Keratinocyte (primary cell): ENCODE data around the gene MMP28. TPM values are rescaled to one million over a fixed set of nuclear protein-coding genes. Genes with fewer than 3 reads are reported as not detected.

Experiments used
- DNase-seq: peaks from one replicate; pipeline ENCODE4 v3.0.0-alpha.2; 2011; ENCODE audit warnings: low read depth, missing footprints, low spot score
- FAIRE-seq: peaks from 2 replicates; lab custom pipeline; 2011; peaks lifted over from hg19 to GRCh38; lab: Jason Lieb, UNC
- H2AFZ ChIP-seq: 2 replicates; pipeline ENCODE4 v1.6.0; 2012; ENCODE audit warnings: low read length, control low read depth, inconsistent platforms; ENCODE audit not compliant: control insufficient read depth
- H3K27ac ChIP-seq: 2 replicates; pipeline ENCODE4 v1.5.1; 2011; ENCODE audit warnings: low read length; ENCODE audit not compliant: control insufficient read depth, insufficient read depth
- H3K27me3 ChIP-seq: 3 replicates; pipeline ENCODE4 v1.6.0; 2011; ENCODE audit warnings: low read length; ENCODE audit not compliant: control insufficient read depth, insufficient read depth; ENCODE audit errors: extremely low read depth
- H3K36me3 ChIP-seq, 2 experiments: 2 replicates in 1 of 2; 3 replicates in 1 of 2; pipeline ENCODE4 v1.5.1; 2011; ENCODE audit warnings: low read length in 2 of 2, mild to moderate bottlenecking in 1 of 2; ENCODE audit not compliant: control insufficient read depth in 2 of 2, insufficient read depth in 2 of 2; ENCODE audit errors: extremely low read depth in 1 of 2
- H3K4me1 ChIP-seq: 3 replicates; pipeline ENCODE4 v1.5.1; 2011; ENCODE audit warnings: low read length; ENCODE audit not compliant: control insufficient read depth, insufficient read depth; ENCODE audit errors: extremely low read depth
- H3K4me2 ChIP-seq: 3 replicates; pipeline ENCODE4 v1.6.0; 2011; ENCODE audit warnings: low read depth, low read length; ENCODE audit not compliant: control insufficient read depth, insufficient read depth; ENCODE audit errors: extremely low read depth
- H3K4me3 ChIP-seq, 3 experiments: fragments of 200-600 bp in 1 of 3; sonication (generic) in 1 of 3; 2 replicates in 2 of 3; 3 replicates in 1 of 3; pipeline ENCODE4 v1.5.1; 2011 to 2016; ENCODE audit warnings: low read length in 3 of 3, mild to moderate bottlenecking in 3 of 3, control low read depth in 2 of 3, inconsistent platforms in 1 of 3, low read depth in 1 of 3, mixed read lengths in 1 of 3, mixed run types in 1 of 3, moderate library complexity in 1 of 3; ENCODE audit not compliant: control insufficient read depth in 2 of 3, insufficient read depth in 2 of 3; ENCODE audit errors: extremely low read depth in 1 of 3
- H3K79me2 ChIP-seq: 2 replicates; pipeline ENCODE4 v1.6.0; 2012; ENCODE audit warnings: low read length; ENCODE audit not compliant: control insufficient read depth, insufficient read depth
- H3K9ac ChIP-seq: 3 replicates; pipeline ENCODE4 v1.6.0; 2011; ENCODE audit warnings: low read length; ENCODE audit not compliant: control insufficient read depth, insufficient read depth; ENCODE audit errors: extremely low read depth
- H3K9me1 ChIP-seq: 3 replicates; pipeline ENCODE4 v1.6.0; 2011; ENCODE audit warnings: low read length; ENCODE audit not compliant: control insufficient read depth, insufficient read depth; ENCODE audit errors: extremely low read depth
- H3K9me3 ChIP-seq: 2 replicates; pipeline ENCODE4 v1.5.1; 2012; ENCODE audit warnings: low read depth, low read length; ENCODE audit not compliant: control insufficient read depth
- H4K20me1 ChIP-seq: 3 replicates; pipeline ENCODE4 v1.6.0; 2011; ENCODE audit warnings: low read length; ENCODE audit not compliant: control insufficient read depth, insufficient read depth; ENCODE audit errors: extremely low read depth
- EZH2 ChIP-seq: IDR thresholded peaks from one replicate; pipeline ENCODE4 v1.6.1; 2012; ENCODE audit warnings: inconsistent platforms, mild to moderate bottlenecking, low read length, moderate library complexity
- dilution Hi-C: fragments of 300-500 bp; cut with MboI; formaldehyde crosslinking; loops from one replicate; pipeline ENCODE4 v1.7.0; 2020; ENCODE audit warnings: low sequenced_read_pairs; ENCODE audit not compliant: extremely low pct_ligation_motif_present
- polyA plus RNA-seq, 5 experiments: library from polyadenylated mRNA; depleted of rRNA in 3 of 5; stranded (reverse) in 3 of 5; stranded (forward) in 1 of 5; unstranded in 1 of 5; fragments of >200 nt; gene quantifications; 1 replicate in 1 of 5; 2 replicates in 3 of 5; 3 replicates in 1 of 5; pipeline versions ENCODE4 v1.2.1 to v1.2.3, GENCODE V29; 2011 to 2012; ENCODE audit warnings: missing spikeins in 2 of 5, low read depth in 1 of 5, low replicate concordance in 1 of 5
- TF ChIP-seq, protein P1 (sequence below), 3 experiments: IDR thresholded peaks in 1 of 3; conservative IDR thresholded peaks in 1 of 3; optimal IDR thresholded peaks in 1 of 3; 2 replicates in 2 of 3; 3 replicates in 1 of 3; pipeline versions ENCODE3 to v1.5.1; 2011; ENCODE audit warnings: low read length in 3 of 3, mild to moderate bottlenecking in 3 of 3, moderate library complexity in 2 of 3, control low read depth in 1 of 3, inconsistent platforms in 1 of 3; ENCODE audit not compliant: insufficient read depth in 2 of 3; ENCODE audit errors: extremely low read depth in 1 of 3

MMP28 gene
- polyA plus RNA-seq, 1 donor (not counting 4 experiments of a cell fraction or from before 2014, with no cell fraction given), result 21.3 TPM

DNA sequence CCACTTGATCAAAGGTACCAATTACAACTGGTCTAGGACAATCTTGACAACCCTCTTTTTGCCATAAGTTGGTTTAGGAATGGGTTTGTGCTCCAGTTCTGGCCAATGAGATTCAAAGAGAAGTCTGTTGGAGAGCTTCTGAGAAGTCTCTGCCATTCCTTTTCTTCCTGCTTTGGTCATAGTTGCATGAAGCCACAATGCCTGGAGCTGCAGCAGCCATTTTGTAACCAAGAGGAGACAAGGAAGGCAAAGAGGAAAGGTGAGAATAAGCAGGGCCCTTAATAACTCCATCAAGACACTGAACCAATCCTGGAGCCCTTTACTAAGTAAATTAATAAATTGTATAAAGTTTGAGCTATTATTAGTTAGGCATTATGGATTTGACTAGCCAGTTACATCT, 38.2 kb downstream of the MMP28 start:
- no peaks in the 10 kb centered on the region for H3K79me2 ChIP-seq
- dilution Hi-C loops, result no loop called here
- H3K9me1 ChIP-seq, result no peaks in the 10 kb centered on the region
- no peaks in the 10 kb centered on the region for H3K36me3 ChIP-seq
- H2AFZ ChIP-seq, result no peak overlapping the region
- DNase-seq, result no peak
- no peaks in the 10 kb centered on the region for H3K4me1 ChIP-seq
- H3K27ac ChIP-seq, result no peak overlapping the region
- H4K20me1 ChIP-seq, result no peaks in the 10 kb centered on the region
- TF ChIP-seq, protein P1, sequence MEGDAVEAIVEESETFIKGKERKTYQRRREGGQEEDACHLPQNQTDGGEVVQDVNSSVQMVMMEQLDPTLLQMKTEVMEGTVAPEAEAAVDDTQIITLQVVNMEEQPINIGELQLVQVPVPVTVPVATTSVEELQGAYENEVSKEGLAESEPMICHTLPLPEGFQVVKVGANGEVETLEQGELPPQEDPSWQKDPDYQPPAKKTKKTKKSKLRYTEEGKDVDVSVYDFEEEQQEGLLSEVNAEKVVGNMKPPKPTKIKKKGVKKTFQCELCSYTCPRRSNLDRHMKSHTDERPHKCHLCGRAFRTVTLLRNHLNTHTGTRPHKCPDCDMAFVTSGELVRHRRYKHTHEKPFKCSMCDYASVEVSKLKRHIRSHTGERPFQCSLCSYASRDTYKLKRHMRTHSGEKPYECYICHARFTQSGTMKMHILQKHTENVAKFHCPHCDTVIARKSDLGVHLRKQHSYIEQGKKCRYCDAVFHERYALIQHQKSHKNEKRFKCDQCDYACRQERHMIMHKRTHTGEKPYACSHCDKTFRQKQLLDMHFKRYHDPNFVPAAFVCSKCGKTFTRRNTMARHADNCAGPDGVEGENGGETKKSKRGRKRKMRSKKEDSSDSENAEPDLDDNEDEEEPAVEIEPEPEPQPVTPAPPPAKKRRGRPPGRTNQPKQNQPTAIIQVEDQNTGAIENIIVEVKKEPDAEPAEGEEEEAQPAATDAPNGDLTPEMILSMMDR (optimal IDR thresholded peaks at IDR 0.05 in 1 of 3, IDR thresholded peaks at IDR 0.05 in 1 of 3, conservative IDR thresholded peaks at IDR 0.05 in 1 of 3; ENCODE audit: extremely low read depth in 1 of 3, insufficient read depth in 2 of 3, low read length in 3 of 3), result no peak
- no peak for TF ChIP-seq EZH2
- H3K9me3 ChIP-seq, result no peaks in the 10 kb centered on the region
- no peak overlapping the region for H3K4me2 ChIP-seq
- H3K27me3 ChIP-seq, result no peaks in the 10 kb centered on the region
- H3K9ac ChIP-seq, result no peak overlapping the region
- H3K4me3 ChIP-seq, result no peak overlapping the region
- no peak for FAIRE-seq

DNA sequence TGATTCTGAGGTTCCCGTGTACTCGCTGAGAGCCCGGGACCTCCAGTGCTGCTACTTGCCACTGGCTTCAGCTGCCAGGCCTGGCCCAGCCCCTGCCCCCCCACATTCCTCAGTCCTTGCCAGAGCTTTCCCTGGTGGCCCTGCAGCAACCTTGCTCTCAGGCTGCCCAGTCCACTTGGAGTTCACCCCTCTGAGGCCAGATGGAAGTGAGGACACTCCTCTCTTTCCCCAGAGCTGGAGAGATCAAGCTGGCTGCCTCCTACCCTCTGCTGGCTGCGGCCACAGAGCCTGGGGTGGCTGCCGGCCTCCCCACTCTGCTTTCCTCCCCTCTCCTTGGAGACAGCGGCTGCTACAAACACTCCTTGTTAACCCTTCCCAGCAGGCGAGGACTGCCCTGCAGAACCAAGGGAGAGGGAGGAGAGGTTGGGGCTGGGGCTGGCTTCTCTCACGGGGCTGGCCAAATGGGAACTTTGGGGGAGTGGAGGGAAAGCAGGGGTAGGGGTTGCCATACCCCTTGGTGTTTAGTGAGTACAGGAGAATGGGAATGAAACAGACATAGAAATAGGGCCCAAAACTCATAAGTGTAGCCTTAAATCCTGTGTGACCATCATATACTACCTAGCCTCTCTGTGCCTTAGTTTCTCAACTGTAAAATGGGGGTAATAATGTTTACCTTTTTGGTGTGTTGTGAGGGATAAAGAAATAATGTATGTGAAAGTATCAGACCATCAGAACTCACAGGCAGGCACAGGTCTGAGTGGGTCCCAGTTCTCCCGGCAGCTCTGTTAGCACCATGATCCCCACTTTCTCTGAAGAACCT, 42.3 kb downstream of the MMP28 start, which contains the start of gene GAS2L2:
Gene GAS2L2 (minus strand): TSS at position 295 of the 820 bp plus-strand sequence. CDS start 389 bp downstream, outside the sequence.
- dilution Hi-C loops, result no loop called here
- Histone ChIP-seq H3K4me2 (no peak within 1 kb of the TSS), H3K79me2 (no peaks in the 10 kb centered on the region), H3K9me1 (peaks cover 3% of the 10 kb centered on the region), H4K20me1 (no peaks in the 10 kb centered on the region), H2AFZ (no peak within 1 kb of the TSS), H3K9me3 (no peaks in the 10 kb centered on the region), H3K4me3 (no peak within 1 kb of the TSS), H3K4me1 (peaks cover 22% of the 10 kb centered on the region), H3K36me3 (no peaks in the 10 kb centered on the region), H3K27me3 (no peaks in the 10 kb centered on the region), H3K27ac (no peak within 1 kb of the TSS), H3K9ac (no peak within 1 kb of the TSS)
- FAIRE-seq, result no peak
- TF ChIP-seq EZH2, result no peak
- TF ChIP-seq, protein P1 (optimal IDR thresholded peaks at IDR 0.05 in 1 of 3, IDR thresholded peaks at IDR 0.05 in 1 of 3, conservative IDR thresholded peaks at IDR 0.05 in 1 of 3; ENCODE audit: extremely low read depth in 1 of 3, insufficient read depth in 2 of 3, low read length in 3 of 3), result no peak
- DNase-seq, result no peak
